Breast epithelium (tissue), 4 donors: ENCODE results near the gene TSBP1. TPM values are rescaled to one million over a fixed set of nuclear protein-coding genes. Genes with fewer than 3 reads are reported as not detected.

Experiments used
- DNase-seq, 2 donors: peaks; one replicate each; pipeline ENCODE4 v3.0.0-alpha.2; 2019; ENCODE audit warnings: low spot score in 2 of 2
- H3K27ac ChIP-seq, 2 donors: fragments of 200-600 bp; sonication (generic) in 1 of 2; one replicate each; pipeline ENCODE4 v1.5.1; 2016 to 2019; ENCODE audit warnings: mild to moderate bottlenecking in 1 of 2
- H3K27me3 ChIP-seq, 2 donors: fragments of 200-600 bp; sonication (generic) in 1 of 2; one replicate each; pipeline versions ENCODE4 v1.5.1 to v1.6.0; 2017 to 2019; ENCODE audit warnings: control low read depth in 1 of 2, mild to moderate bottlenecking in 1 of 2
- H3K36me3 ChIP-seq: fragments of 200-600 bp; one replicate; pipeline ENCODE4 v1.5.1; 2019
- H3K4me1 ChIP-seq, 2 donors: fragments of 200-600 bp; sonication (generic); one replicate each; pipeline ENCODE4 v1.5.1; 2016 to 2019; ENCODE audit warnings: control low read depth in 1 of 2
- H3K4me3 ChIP-seq, 3 donors: fragments of 200-600 bp; sonication (generic); 1 replicate in 2 of 3; 2 replicates in 1 of 3; pipeline ENCODE4 v1.5.1; 2016 to 2019; ENCODE audit warnings: mild to moderate bottlenecking in 3 of 3, moderate library complexity in 2 of 3
- H3K9me3 ChIP-seq, 2 donors: fragments of 200-600 bp; sonication (generic) in 1 of 2; one replicate each; pipeline ENCODE4 v1.5.1; 2016 to 2019; ENCODE audit warnings: control low read depth in 1 of 2
- CTCF ChIP-seq, 3 donors: fragments of 450-650 bp; IDR thresholded peaks; one replicate each; pipeline ENCODE4 v1.5.1; 2016 to 2017; ENCODE audit warnings: antibody characterized with exemption in 3 of 3, mild to moderate bottlenecking in 3 of 3, moderate library complexity in 3 of 3
- POLR2A ChIP-seq: fragments of 450-650 bp; IDR thresholded peaks from one replicate; pipeline ENCODE4 v1.6.1; 2016; ENCODE audit warnings: antibody characterized with exemption, mild to moderate bottlenecking, moderate library complexity
- POLR2AphosphoS5 ChIP-seq, 3 donors: sonication (generic); formaldehyde crosslinking; IDR thresholded peaks; one replicate each; pipeline ENCODE4 v1.6.1; 2017; ENCODE audit warnings: antibody characterized with exemption in 3 of 3
- intact Hi-C: fragments of 100-400 bp; cut with DNase I; formaldehyde crosslinking; loops from one replicate; pipeline ENCODE4 v1.15.1; 2023; ENCODE audit warnings: low total_unique reads
- total RNA-seq, 3 donors: library from RNA; depleted of rRNA; stranded (reverse); fragments of >200 nt; gene quantifications; one replicate each; pipeline ENCODE4 v1.1.0, GENCODE V29; 2016

The TSBP1 gene
- total RNA-seq, 3 donors from 2014 or later: not detected

GRCh38 chr6:32387589-32388340 lies 16.1 kb upstream of the TSBP1 start:
- Histone ChIP-seq H3K36me3 (no peaks in the 10 kb centered on the region), H3K9me3 (no peaks in the 10 kb centered on the region), H3K4me1 (no peaks in the 10 kb centered on the region), H3K27ac (no peak overlapping the region), H3K4me3 (no peak overlapping the region), H3K27me3 (no peaks in the 10 kb centered on the region)
- DNase-seq: no peak
- TF ChIP-seq CTCF (IDR thresholded peaks at IDR 0.05) (no peak), POLR2A (no peak), POLR2AphosphoS5 (IDR thresholded peaks at IDR 0.05) (no peak)
- intact Hi-C loops: no loop called here

- DNase-seq: no peak
- H3K27ac ChIP-seq: no peak overlapping the region
- H3K9me3 ChIP-seq: no peaks in the 10 kb centered on the region
- TF ChIP-seq POLR2A (no peak), CTCF (IDR thresholded peaks at IDR 0.05) (no peak)
- no peaks in the 10 kb centered on the region for H3K27me3 ChIP-seq
- intact Hi-C loops: no loop called here
- no peak overlapping the region for H3K4me3 ChIP-seq
- H3K36me3 ChIP-seq: no peaks in the 10 kb centered on the region
- H3K4me1 ChIP-seq: no peaks in the 10 kb centered on the region
These were observed 14.3 kb upstream of the TSBP1 start for GRCh38 chr6:32386040-32386439.

GRCh38 chr6:32382757-32383420 lies 11.2 kb upstream of the TSBP1 start:
- Histone ChIP-seq H3K4me1 (no peaks in the 10 kb centered on the region), H3K4me3 (no peak overlapping the region), H3K27me3 (no peaks in the 10 kb centered on the region), H3K9me3 (no peaks in the 10 kb centered on the region), H3K36me3 (peaks cover 3% of the 10 kb centered on the region), H3K27ac (no peak overlapping the region)
- no peak for DNase-seq
- intact Hi-C loops: no loop called here
- TF ChIP-seq POLR2AphosphoS5 (IDR thresholded peaks at IDR 0.05) (no peak), POLR2A (no peak), CTCF (IDR thresholded peaks at IDR 0.05) (no peak)

GRCh38 chr6:32379545-32379944 lies 7.8 kb upstream of the TSBP1 start:
- H3K9me3 ChIP-seq: no peaks in the 10 kb centered on the region
- no peaks in the 10 kb centered on the region for H3K4me1 ChIP-seq
- no peak for DNase-seq
- H3K36me3 ChIP-seq: peaks cover 3% of the 10 kb centered on the region
- no peak for TF ChIP-seq CTCF (IDR thresholded peaks at IDR 0.05)
- no peak for TF ChIP-seq POLR2AphosphoS5 (IDR thresholded peaks at IDR 0.05)
- no peak overlapping the region for H3K4me3 ChIP-seq
- H3K27me3 ChIP-seq: no peaks in the 10 kb centered on the region
- intact Hi-C loops: no loop called here
- H3K27ac ChIP-seq: no peak overlapping the region

- Histone ChIP-seq H3K9me3 (no peaks in the 10 kb centered on the region), H3K4me3 (no peak overlapping the region), H3K27me3 (no peaks in the 10 kb centered on the region), H3K27ac (no peak overlapping the region), H3K4me1 (no peaks in the 10 kb centered on the region), H3K36me3 (peaks cover 3% of the 10 kb centered on the region)
- TF ChIP-seq POLR2AphosphoS5 (IDR thresholded peaks at IDR 0.05): no peak
- DNase-seq: no peak
- intact Hi-C loops: no loop called here
These were observed 4.2 kb upstream of the TSBP1 start for GRCh38 chr6:32375739-32376529.
